Activated gamma-delta T cell (primary cell): Measurements from ENCODE around the gene VPS16.
"Not testable (repeated sequence)": the region's sequence is repeated elsewhere in the genome, so short reads cannot be mapped to it uniquely, and the experiment has no call there.

ENCODE experiments used
- DNase-seq: peaks from one replicate; lab custom pipeline; 2025; lab: John Stamatoyannopoulos, UW

The VPS16 gene

DNA sequence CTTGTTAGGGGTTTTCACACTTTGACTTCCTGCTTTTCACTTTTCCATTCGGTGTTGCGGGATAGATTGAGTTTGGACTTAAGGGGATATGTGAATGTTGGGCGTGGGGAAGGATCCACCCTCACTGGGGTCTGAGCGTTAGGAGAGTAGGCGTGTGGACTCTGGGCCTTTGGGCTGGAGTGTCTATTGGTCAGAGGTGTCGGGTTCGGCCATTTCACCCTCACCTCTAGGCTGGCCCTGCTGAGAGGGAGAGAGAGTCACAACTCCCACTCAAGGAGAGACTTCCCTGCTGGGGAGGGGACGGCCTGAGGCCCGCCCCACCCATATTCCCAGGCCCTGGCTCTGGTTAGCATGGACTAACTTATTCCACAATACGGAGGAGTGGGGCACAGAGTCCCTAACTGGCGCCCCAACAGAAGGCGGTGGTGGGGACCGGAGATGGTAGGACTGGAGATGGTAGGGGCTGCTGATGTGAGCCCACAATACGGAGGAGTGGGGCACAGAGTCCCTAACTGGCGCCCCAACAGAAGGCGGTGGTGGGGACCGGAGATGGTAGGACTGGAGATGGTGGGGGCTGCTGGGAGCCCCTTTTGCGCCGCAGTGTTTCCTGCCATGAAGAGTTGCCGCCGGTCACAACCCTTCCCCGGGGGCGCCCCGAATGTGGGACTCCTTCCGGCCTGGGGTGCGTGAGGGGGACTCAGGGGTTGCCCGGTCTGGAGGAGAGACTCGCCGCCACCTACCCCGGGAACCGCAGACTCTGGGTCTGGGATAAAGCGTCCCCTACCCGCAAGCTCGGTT lies 31.3 kb downstream of the VPS16 start:
- DNase-seq, result peak; percentile 39

GRCh38 chr20:2872459-2873009 lies 32.0 kb downstream of the VPS16 start:
- peak; percentile 44 for DNase-seq

GRCh38 chr20:2873010-2873746 lies 32.6 kb downstream of the VPS16 start, which contains the start of gene PTPRA:
Gene PTPRA, plus strand, starts transcription at chr20:2873481. Its CDS starts 90,797 bp downstream, at chr20:2964278.
- peak; percentile 76 for DNase-seq

GRCh38 chr20:2873747-2874041 lies 33.1 kb downstream of the VPS16 start:
- peak; percentile 68 for DNase-seq

DNA sequence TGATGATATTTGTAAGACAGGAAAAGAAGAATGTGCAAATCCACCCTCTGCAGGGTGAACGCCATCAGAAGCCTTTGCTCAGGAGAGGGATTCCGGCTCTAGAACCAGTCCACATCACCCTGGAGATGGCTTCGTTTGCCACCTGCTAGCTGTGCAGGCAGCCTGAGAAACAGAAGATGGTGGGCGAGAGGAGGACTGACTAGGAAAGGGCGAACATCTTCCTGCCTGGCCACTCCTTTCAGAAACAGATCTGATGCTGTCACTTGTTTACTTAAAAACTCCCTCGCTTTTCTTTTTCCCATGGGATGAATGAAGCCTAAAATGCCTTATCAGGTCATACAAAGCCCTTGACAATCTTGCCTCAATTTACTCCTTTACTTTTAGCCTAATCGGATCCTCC lies 33.9 kb downstream of the VPS16 start:
- DNase-seq, result no peak

DNA sequence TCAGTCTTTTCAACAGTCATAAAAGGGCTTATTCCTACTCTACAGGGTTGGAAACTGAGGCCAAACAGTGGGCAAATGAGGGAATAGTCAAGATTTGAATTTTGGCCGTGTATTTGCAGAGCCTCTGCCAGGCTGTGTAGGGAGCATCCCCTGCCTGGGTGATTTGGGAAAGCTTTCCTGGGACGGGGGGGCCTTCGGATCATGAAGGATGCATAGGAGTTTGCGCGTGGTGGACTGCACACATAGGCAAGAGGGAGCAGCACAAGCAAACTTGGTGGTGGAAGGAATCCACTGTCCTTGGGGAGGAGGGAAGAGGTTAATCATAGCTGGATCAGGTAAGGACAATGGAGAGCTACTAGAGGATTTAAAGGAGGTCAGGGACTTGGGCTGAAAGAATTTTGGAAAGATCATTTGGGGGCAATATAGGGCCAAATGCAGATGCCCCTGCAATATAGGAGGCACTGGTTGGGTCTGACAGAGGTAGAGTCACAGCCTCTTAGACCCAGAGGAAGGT lies 35.2 kb downstream of the VPS16 start:
- DNase-seq, result no peak

- DNase-seq, result no peak
Observed at GRCh38 chr20:2878515-2878914, 38.0 kb downstream of the VPS16 start.

GRCh38 chr20:2879146-2879545 lies 38.6 kb downstream of the VPS16 start:
- no peak for DNase-seq

DNA sequence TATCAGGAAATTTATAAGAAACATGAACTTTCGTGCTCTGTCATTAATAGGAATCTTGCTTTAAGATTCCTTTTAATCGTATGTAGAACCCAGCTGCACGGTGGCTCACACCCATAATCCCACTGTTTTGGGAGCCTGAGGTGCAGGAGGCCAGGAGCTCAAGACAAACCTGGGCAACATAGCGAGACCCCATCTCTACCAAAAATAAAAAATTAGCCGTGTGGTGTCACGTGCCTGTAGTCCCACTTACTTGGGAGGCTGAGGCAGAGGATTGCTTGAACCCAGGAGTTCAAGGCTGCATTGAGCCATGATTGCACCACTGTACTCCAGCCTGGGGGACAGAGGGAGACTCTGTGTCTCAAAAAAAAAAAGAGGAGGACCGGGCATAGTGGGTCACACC lies 40.1 kb downstream of the VPS16 start:
- no peak for DNase-seq

GRCh38 chr20:2883726-2884637 lies 43.4 kb downstream of the VPS16 start:
- no peak for DNase-seq

DNA sequence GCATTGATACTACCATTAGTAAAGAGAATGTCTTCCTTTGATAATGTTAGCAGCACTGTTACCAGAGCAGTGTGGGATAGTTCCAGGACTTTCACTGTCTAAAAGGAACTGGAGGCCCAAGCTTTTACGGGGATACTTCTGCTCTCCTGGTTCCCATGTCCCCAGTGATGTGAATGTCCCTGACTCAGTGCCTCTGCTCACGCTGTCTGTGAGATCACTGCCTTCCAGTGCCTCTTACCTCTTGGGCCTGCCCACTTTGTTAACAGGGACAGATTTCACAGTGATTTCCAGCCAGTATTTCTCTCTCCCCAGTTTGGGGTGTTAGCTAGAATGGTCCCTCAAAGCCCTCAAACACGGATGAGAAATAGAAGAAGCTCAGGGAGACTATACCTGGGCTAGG lies 47.2 kb downstream of the VPS16 start:
- no peak for DNase-seq

- DNase-seq, result no peak
Observed at GRCh38 chr20:2888224-2888955, 47.8 kb downstream of the VPS16 start.

DNA sequence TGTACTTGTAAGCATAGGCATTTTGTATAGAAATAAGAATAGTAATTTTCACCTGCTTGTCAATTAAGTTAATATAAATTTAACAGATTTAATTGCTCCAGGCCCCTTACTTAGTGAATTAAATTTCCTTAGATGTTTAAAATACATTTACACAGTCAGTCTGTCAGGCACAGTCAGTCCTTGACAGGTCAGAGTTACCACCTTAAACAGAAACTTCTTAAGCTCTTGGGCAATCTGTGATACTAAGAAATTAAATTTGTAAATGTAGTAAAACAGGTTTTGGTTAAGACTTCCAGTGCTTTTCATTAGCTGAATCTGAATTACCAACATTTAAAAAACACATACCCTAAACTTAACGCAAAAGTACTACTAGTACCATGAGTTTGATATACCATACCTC lies 48.7 kb downstream of the VPS16 start:
- DNase-seq, result no peak

GRCh38 chr20:2889797-2890196 lies 49.3 kb downstream of the VPS16 start:
- no peak for DNase-seq

GRCh38 chr20:2890742-2891141 lies 50.2 kb downstream of the VPS16 start:
- no peak for DNase-seq

GRCh38 chr20:2891343-2891742 lies 50.8 kb downstream of the VPS16 start:
- DNase-seq, result no peak

DNA sequence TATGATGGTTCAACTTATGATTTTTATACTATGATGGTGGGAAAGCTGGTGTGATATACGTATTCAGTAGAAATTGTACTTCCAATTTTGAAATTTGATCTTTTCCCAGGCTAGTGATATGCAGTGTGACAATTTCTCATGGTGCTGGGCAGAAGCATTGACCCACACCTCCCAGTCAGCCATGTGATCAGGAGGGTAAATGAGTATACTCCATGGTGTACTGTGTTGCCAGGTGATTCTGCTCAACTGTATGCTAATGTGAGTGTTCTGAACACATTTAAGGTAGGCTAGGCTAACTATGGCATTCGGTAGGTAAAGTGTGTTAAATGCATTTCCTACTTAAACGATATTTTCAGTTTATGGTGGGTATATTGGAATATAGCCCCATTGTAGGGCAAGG lies 51.8 kb downstream of the VPS16 start:
- no peak for DNase-seq

DNA sequence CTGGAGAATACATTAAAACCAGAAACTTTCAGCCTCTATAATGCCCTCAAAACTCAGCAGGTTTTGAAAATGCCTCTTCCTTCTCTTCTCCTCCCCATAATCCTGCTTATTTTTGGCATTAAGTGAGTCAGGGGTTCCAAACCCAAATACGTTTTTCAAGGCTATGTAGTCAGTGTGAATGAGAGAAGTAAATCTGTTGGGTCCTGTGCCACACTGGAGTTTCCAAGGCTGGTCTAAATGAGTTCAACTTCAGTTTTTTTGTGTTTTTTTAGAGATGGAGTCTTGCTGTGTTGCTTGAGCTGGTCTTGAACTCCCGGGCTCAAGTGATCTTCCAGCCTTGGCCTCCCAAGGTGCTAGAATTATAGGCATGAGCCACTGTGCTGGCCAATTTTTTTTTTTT lies 53.7 kb downstream of the VPS16 start:
- DNase-seq, result no peak

- not testable (repeated sequence) for DNase-seq
Observed at GRCh38 chr20:2895154-2895553, 54.6 kb downstream of the VPS16 start.

GRCh38 chr20:2899243-2899642 lies 58.7 kb downstream of the VPS16 start:
- DNase-seq, result no peak
